Fibroblast of villous mesenchyme (primary cell): Measurements from ENCODE around the gene PMVK. TPM values are rescaled to one million over a fixed set of nuclear protein-coding genes. Genes with fewer than 3 reads are reported as not detected.
A peak's percentile ranks its signal among the peaks of the same experiment; 100 is the strongest.

Experiments used
- DNase-seq: peaks from one replicate; pipeline ENCODE4 v3.0.0-alpha.2; 2010; ENCODE audit warnings: low read depth
- H3K4me3 ChIP-seq: 2 replicates; pipeline ENCODE4 v1.5.1; 2011; ENCODE audit warnings: low read depth, mild to moderate bottlenecking, low read length
- CTCF ChIP-seq: IDR thresholded peaks from 2 replicates; pipeline ENCODE4 v1.5.1; 2012; ENCODE audit warnings: low read depth, mild to moderate bottlenecking, low read length; ENCODE audit not compliant: insufficient read depth
- total RNA-seq: library from RNA; depleted of rRNA; stranded (reverse); fragments of >200 nt; gene quantifications from 2 replicates; pipeline ENCODE4 v1.2.3, GENCODE V29; 2012

Gene PMVK
- total RNA-seq, 1 donor: 8.2 TPM

- DNase-seq: no peak
- H3K4me3 ChIP-seq: no peak overlapping the region
- TF ChIP-seq CTCF: no peak
These were observed 4.2 kb upstream of the PMVK start for GRCh38 chr1:154940651-154941194.

- DNase-seq: no peak
- H3K4me3 ChIP-seq: no peak overlapping the region
- no peak for TF ChIP-seq CTCF
These were observed 3.7 kb upstream of the PMVK start for GRCh38 chr1:154940213-154940560.

- DNase-seq: no peak
- H3K4me3 ChIP-seq: no peak overlapping the region
- TF ChIP-seq CTCF: no peak
These were observed 2.3 kb upstream of the PMVK start for GRCh38 chr1:154938604-154939399.

- TF ChIP-seq CTCF: no peak
- peak overlapping the region; percentile 83 for H3K4me3 ChIP-seq
- DNase-seq: no peak
These were observed 1.5 kb upstream of the PMVK start for GRCh38 chr1:154937988-154938386.

GRCh38 chr1:154937085-154937987 lies 817 bp upstream of the PMVK start:
- DNase-seq: peak; percentile 99
- peak; percentile 23 for TF ChIP-seq CTCF
- H3K4me3 ChIP-seq: peak overlapping the region; percentile 83

GRCh38 chr1:154935749-154936554 lies 567 bp downstream of the PMVK start:
- DNase-seq: no peak
- no peak for TF ChIP-seq CTCF
- peak overlapping the region; percentile 83 for H3K4me3 ChIP-seq
